ENCODE results near the gene WNK1. TPM values are rescaled to one million over a fixed set of nuclear protein-coding genes. Genes with fewer than 3 reads are reported as not detected.

WNK1 gene
- total RNA-seq, 1 experiment from 2014 or later = 117 TPM

- Mint-ChIP-seq H3K27ac (no peak overlapping the region), H3K4me1 (peaks cover 24 to 36% of the 10 kb centered on the region in 2 experiments), H3K27me3 (ENCODE audit: low read depth) (no peaks in the 10 kb centered on the region), H3K36me3 (ENCODE audit: insufficient read depth in 1 of 3, low read depth in 3 of 3) (no peaks in the 10 kb centered on the region; a peak in 1 of 7 replicates), H3K9me3 (no peaks in the 10 kb centered on the region), H3K4me3 (no peak overlapping the region)
- TF ChIP-seq, protein P1, sequence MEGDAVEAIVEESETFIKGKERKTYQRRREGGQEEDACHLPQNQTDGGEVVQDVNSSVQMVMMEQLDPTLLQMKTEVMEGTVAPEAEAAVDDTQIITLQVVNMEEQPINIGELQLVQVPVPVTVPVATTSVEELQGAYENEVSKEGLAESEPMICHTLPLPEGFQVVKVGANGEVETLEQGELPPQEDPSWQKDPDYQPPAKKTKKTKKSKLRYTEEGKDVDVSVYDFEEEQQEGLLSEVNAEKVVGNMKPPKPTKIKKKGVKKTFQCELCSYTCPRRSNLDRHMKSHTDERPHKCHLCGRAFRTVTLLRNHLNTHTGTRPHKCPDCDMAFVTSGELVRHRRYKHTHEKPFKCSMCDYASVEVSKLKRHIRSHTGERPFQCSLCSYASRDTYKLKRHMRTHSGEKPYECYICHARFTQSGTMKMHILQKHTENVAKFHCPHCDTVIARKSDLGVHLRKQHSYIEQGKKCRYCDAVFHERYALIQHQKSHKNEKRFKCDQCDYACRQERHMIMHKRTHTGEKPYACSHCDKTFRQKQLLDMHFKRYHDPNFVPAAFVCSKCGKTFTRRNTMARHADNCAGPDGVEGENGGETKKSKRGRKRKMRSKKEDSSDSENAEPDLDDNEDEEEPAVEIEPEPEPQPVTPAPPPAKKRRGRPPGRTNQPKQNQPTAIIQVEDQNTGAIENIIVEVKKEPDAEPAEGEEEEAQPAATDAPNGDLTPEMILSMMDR (conservative IDR thresholded peaks at IDR 0.05) = no peak
- H3K4me1 ChIP-seq (ENCODE audit: insufficient read depth, low read length) = peaks cover 3% of the 10 kb centered on the region; the same call in 1 of the 2 replicates
- H4K5ac ChIP-seq (ENCODE audit: insufficient read length, low read depth, low read length) = no peak overlapping the region
- H3K79me2 ChIP-seq (ENCODE audit: insufficient read depth, low read length) = peaks cover 15% of the 10 kb centered on the region; the same call in 1 of the 2 replicates
- H3K4ac ChIP-seq (ENCODE audit: low read depth, low read length) = no peak overlapping the region
- H2AFZ ChIP-seq (ENCODE audit: low read length) = no peak overlapping the region
- no peak overlapping the region for H3K23ac ChIP-seq (ENCODE audit: insufficient read length, low read depth, low read length)
- H4K91ac ChIP-seq (ENCODE audit: insufficient read length, low read depth, low read length) = no peak overlapping the region
- no peak overlapping the region for H2AK5ac ChIP-seq (ENCODE audit: insufficient read length, low read length)
- H3K56ac ChIP-seq (ENCODE audit: insufficient read length, low read depth, low read length) = no peak overlapping the region
- H3K9ac ChIP-seq (ENCODE audit: extremely low read depth, insufficient read length, low read length) = no peak overlapping the region
- H3K79me1 ChIP-seq (ENCODE audit: insufficient read depth, low read depth, low read length, poor library complexity, severe bottlenecking) = peaks cover 3% of the 10 kb centered on the region
- H3K9me3 ChIP-seq (ENCODE audit: control insufficient read depth, low read depth, low read length) = no peaks in the 10 kb centered on the region
- no peak overlapping the region for H4K8ac ChIP-seq (replicated peaks; ENCODE audit: insufficient read length, low read depth, low read length)
- H3K18ac ChIP-seq (ENCODE audit: insufficient read length, low read depth, low read length) = no peak overlapping the region
- H3K4me2 ChIP-seq (ENCODE audit: insufficient read depth, insufficient read length, low read length) = no peak overlapping the region
- H2BK5ac ChIP-seq (ENCODE audit: insufficient read length, low read length) = no peak overlapping the region
- no peak overlapping the region for H2BK20ac ChIP-seq (ENCODE audit: low read depth, low read length, poor library complexity, severe bottlenecking)
- no peak overlapping the region for H2BK15ac ChIP-seq (ENCODE audit: low read depth, low read length)
- H3K27ac ChIP-seq (ENCODE audit: insufficient read length, low read depth, low read length) = no peak overlapping the region
- no peak overlapping the region for H3K14ac ChIP-seq (ENCODE audit: insufficient read depth, low read length)
- no peaks in the 10 kb centered on the region for H3K27me3 ChIP-seq (ENCODE audit: insufficient read depth, low read length)
- no peaks in the 10 kb centered on the region for H4K20me1 ChIP-seq (ENCODE audit: control insufficient read depth, insufficient read depth, insufficient read length)
- H3T11ph ChIP-seq (ENCODE audit: low read length) = no peak overlapping the region
- no peak overlapping the region for H2BK120ac ChIP-seq (ENCODE audit: low read depth, low read length, poor library complexity, severe bottlenecking)
- no peak overlapping the region for H2BK12ac ChIP-seq (ENCODE audit: insufficient read length, low read depth, low read length)
- H3K23me2 ChIP-seq (ENCODE audit: insufficient read length, low read depth, low read length, poor library complexity, severe bottlenecking) = no peaks in the 10 kb centered on the region
- no peak for DNase-seq
These were observed 48.0 kb downstream of the WNK1 start for GRCh38 chr12:800401-800800.

Data from H9 (cell line).